Adrenal gland (tissue), 12 donors: Measurements from ENCODE around the gene COL17A1. TPM values are rescaled to one million over a fixed set of nuclear protein-coding genes. Genes with fewer than 3 reads are reported as not detected.

Experiments used
- DNase-seq, 7 donors: peaks; one replicate each; pipeline ENCODE4 v3.0.0-alpha.2; 2019 to 2020
- H3K27ac ChIP-seq, 5 donors: fragments of 200-600 bp; sonication (generic) in 4 of 5; 1 replicate in 3 of 5; 2 replicates in 2 of 5; pipeline versions ENCODE4 v1.5.1 to v1.8.0; 2016 to 2020; ENCODE audit warnings: mild to moderate bottlenecking in 1 of 5
- H3K27me3 ChIP-seq: fragments of 200-600 bp; 2 replicates; pipeline ENCODE4 v1.8.0; 2021
- H3K36me3 ChIP-seq, 2 donors: fragments of 200-600 bp; replicated peaks in 1 of 2; 1 replicate in 1 of 2; 2 replicates in 1 of 2; pipeline versions ENCODE4 v1.5.1 to v1.8.0; 2018 to 2022
- H3K4me1 ChIP-seq, 2 donors: fragments of 200-600 bp; replicated peaks in 1 of 2; 1 replicate in 1 of 2; 2 replicates in 1 of 2; pipeline versions ENCODE4 v1.5.1 to v1.8.0; 2018 to 2021
- H3K4me3 ChIP-seq, 4 donors: fragments of 200-600 bp; sonication (generic) in 3 of 4; one replicate each; pipeline ENCODE4 v1.5.1; 2016 to 2018
- H3K9me3 ChIP-seq, 3 donors: fragments of 200-600 bp; sonication (generic) in 1 of 3; replicated peaks in 1 of 3; 1 replicate in 2 of 3; 2 replicates in 1 of 3; pipeline versions ENCODE4 v1.5.1 to v1.8.0; 2016 to 2021
- CTCF ChIP-seq, 6 experiments: fragments of 450-650 bp in 4 of 6; fragments of 200-600 bp in 2 of 6; sonication (generic) in 1 of 6; IDR thresholded peaks; 1 replicate in 5 of 6; 2 replicates in 1 of 6; pipeline versions ENCODE4 v1.5.1 to v1.8.0; 2016 to 2021; ENCODE audit warnings: antibody characterized with exemption in 6 of 6, mild to moderate bottlenecking in 2 of 6, moderate library complexity in 1 of 6
- POLR2A ChIP-seq, 2 donors: fragments of 450-650 bp; IDR thresholded peaks; one replicate each; pipeline ENCODE4 v1.6.1; 2017; ENCODE audit warnings: antibody characterized with exemption in 2 of 2, mild to moderate bottlenecking in 2 of 2, moderate library complexity in 1 of 2
- WGBS, 4 donors: extraction: QIAGEN DNeasy Blood & Tissue Kit in 2 of 4; methylation state at CpG; one replicate each; pipeline versions ENCODE4 v1.1.5 to v1.1.7; 2013 to 2017; 5-methylcytosine and 5-hydroxymethylcytosine counted together
- intact Hi-C, 2 donors: fragments of 100-400 bp; cut with DNase I; formaldehyde crosslinking; loops; one replicate each; pipeline versions ENCODE4 v1.14.1 to v1.15.0; 2022 to 2023
- polyA plus RNA-seq, 3 donors: library from polyadenylated mRNA; stranded (reverse); fragments of 200-250 nt in 2 of 3; fragments of 350-450 nt in 1 of 3; fragmentation: Illumina TruSeq in 1 of 3; extraction: RNeasy Lipid Tissue Mini Kit (QIAGEN cat#74804) in 1 of 3; gene quantifications; one replicate each; pipeline ENCODE4 v1.2.3, GENCODE V29; 2013 to 2014
- total RNA-seq, 9 donors: library from RNA; depleted of rRNA in 4 of 9; stranded (reverse); fragments of >200 nt in 4 of 9; fragments of 120-200 nt in 1 of 9; fragmentation: NEBNext Ultra II Directional in 1 of 9; extraction: Animal tissue kit (Norgen Biotek cat#: 25700) in 1 of 9; gene quantifications; one replicate each; pipeline versions ENCODE4 v1.1.0 to v1.2.4, GENCODE V29; 2013 to 2023
- donor health status: healthy with polysubstance abuse.
- donor health status: Bipolar disorder and iron deficiency.
- donor health status: DM: yes; HTN: yes; CAD: no.
- donor health status: DM: no; HTN: no; CAD: no.
- donor health status: DM: no; HTN: no; CAD: no.
- donor health status: DM: yes; HTN: yes; CAD: no.

The COL17A1 gene
- total and polyA plus RNA-seq, 12 donors: 0.11 to 2.2 (median 0.36) TPM; not detected in 4

DNA sequence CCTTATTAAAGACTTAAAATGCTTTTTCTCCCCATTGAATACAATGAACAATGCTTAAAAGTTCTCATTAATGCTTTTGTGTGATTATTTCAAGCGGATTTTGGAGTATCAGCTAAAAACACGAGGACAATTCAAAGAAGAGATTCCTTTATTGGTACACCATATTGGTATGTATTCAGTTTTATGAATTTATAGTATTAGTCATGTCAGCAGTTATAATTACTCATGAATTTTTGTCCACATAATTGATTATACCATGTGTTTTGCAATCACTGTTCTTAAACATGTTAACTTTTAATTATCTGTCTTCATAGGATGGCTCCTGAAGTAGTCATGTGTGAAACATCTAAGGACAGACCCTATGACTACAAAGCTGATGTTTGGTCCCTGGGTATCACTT lies 86.9 kb downstream of the COL17A1 start:
- no peaks in the 10 kb centered on the region for H3K27me3 ChIP-seq
- no peak overlapping the region for H3K27ac ChIP-seq
- intact Hi-C loops: no loop called here
- 95 to 99% (median 97%) methylated on average over 2 of the region's 2 CpGs for WGBS, 4 donors
- peaks cover 0 to 37% of the 10 kb centered on the region in 2 donors for H3K36me3 ChIP-seq
- no peaks in the 10 kb centered on the region for H3K9me3 ChIP-seq
- no peaks in the 10 kb centered on the region for H3K4me1 ChIP-seq
- TF ChIP-seq POLR2A (IDR thresholded peaks at IDR 0.05) (no peak), CTCF (IDR thresholded peaks at IDR 0.05) (no peak)
- no peak for DNase-seq
- no peak overlapping the region for H3K4me3 ChIP-seq

- WGBS, 4 donors: 88 to 100% (median 96%) methylated on average over 1 of the region's 1 CpG
- no peak for DNase-seq
- no peak for TF ChIP-seq CTCF (IDR thresholded peaks at IDR 0.05)
- TF ChIP-seq POLR2A (IDR thresholded peaks at IDR 0.05): no peak
- H3K4me1 ChIP-seq: peaks cover 0 to 4% of the 10 kb centered on the region in 2 donors
- no peaks in the 10 kb centered on the region for H3K9me3 ChIP-seq
- no peak overlapping the region for H3K27ac ChIP-seq
- H3K4me3 ChIP-seq: no peak overlapping the region
- no peaks in the 10 kb centered on the region for H3K27me3 ChIP-seq
- H3K36me3 ChIP-seq: peaks cover 0 to 12% of the 10 kb centered on the region in 2 donors
- intact Hi-C loops: no loop called here
Measured at GRCh38 chr10:103995134-103995533, 90.5 kb downstream of the COL17A1 start.

- DNase-seq: no peak
- no peak for TF ChIP-seq POLR2A (IDR thresholded peaks at IDR 0.05)
- no peak for TF ChIP-seq CTCF (IDR thresholded peaks at IDR 0.05)
- H3K36me3 ChIP-seq: no peaks in the 10 kb centered on the region
- H3K27ac ChIP-seq: no peak overlapping the region
- 67 to 91% (median 80%) methylated on average over 3 of the region's 3 CpGs for WGBS, 4 donors
- no peak overlapping the region for H3K4me3 ChIP-seq
- intact Hi-C loops: no loop called here
- H3K4me1 ChIP-seq: peaks cover 0 to 27% of the 10 kb centered on the region in 2 donors
- H3K9me3 ChIP-seq: no peaks in the 10 kb centered on the region
- H3K27me3 ChIP-seq: no peaks in the 10 kb centered on the region
Measured at GRCh38 chr10:103991393-103992128, 94.1 kb downstream of the COL17A1 start.

- H3K36me3 ChIP-seq: no peaks in the 10 kb centered on the region
- WGBS, 4 donors: 72 to 93% (median 86%) methylated on average over 1 of the region's 1 CpG
- H3K4me1 ChIP-seq: peaks cover 0 to 38% of the 10 kb centered on the region in 2 donors
- H3K27ac ChIP-seq: no peak overlapping the region
- H3K4me3 ChIP-seq: no peak overlapping the region
- no peaks in the 10 kb centered on the region for H3K9me3 ChIP-seq
- no peak for DNase-seq
- no peaks in the 10 kb centered on the region for H3K27me3 ChIP-seq
- no peak for TF ChIP-seq POLR2A (IDR thresholded peaks at IDR 0.05)
- no peak for TF ChIP-seq CTCF (IDR thresholded peaks at IDR 0.05)
- intact Hi-C loops: no loop called here
Measured at GRCh38 chr10:103990531-103990930, 95.1 kb downstream of the COL17A1 start.
